Activated CD8-positive, alpha-beta memory T cell treated with anti-CD3 and anti-CD28 coated beads for 48 hours (primary cell): ENCODE results near the gene GIMAP4.
"Not testable (repeated sequence)": the region's sequence is repeated elsewhere in the genome, so short reads cannot be mapped to it uniquely, and the experiment has no call there.

Experiments
- DNase-seq, 3 experiments: peaks; one replicate each; pipeline ENCODE4 v3.0.0-alpha.2; 2020; ENCODE audit warnings: low read depth in 2 of 3, low spot score in 2 of 3

Gene GIMAP4

DNA sequence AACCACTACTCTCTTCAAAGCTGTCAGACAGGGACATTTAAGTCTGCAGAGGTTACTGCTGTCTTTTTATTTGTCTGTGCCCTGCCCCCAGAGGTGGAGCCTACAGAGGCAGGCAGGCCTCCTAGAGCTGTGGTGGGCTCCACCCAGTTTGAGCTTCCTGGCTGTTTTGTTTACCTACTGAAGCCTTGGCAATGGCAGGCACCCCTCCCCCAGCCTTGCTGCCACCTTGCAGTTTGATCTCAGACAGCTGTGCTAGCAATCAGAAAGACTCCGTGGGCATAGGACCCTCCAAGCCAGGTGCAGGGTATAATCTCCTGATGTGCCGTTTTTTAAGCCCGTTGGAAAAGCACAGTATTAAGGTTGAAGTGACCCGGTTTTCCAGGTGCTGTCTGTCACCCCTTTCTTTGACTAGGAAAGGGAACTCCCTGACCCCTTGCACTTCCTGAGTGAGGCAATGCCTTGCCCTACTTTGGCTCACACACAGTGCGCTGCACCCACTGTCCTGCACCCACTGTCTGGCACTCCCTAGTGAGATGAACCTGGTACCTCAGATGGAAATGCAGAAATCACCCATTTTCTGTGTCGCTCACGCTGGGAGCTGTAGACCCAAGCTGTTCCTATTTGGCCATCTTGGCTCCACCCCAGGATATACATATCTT lies 12.9 kb downstream of the GIMAP4 start:
- not testable (repeated sequence) for DNase-seq

GRCh38 chr7:150580638-150581394 lies 13.6 kb downstream of the GIMAP4 start:
- DNase-seq, result no peak

- no peak for DNase-seq
Observed at GRCh38 chr7:150585199-150585598, 18.0 kb downstream of the GIMAP4 start.

- DNase-seq, result no peak
Observed at GRCh38 chr7:150586068-150586784, 19.0 kb downstream of the GIMAP4 start.

DNA sequence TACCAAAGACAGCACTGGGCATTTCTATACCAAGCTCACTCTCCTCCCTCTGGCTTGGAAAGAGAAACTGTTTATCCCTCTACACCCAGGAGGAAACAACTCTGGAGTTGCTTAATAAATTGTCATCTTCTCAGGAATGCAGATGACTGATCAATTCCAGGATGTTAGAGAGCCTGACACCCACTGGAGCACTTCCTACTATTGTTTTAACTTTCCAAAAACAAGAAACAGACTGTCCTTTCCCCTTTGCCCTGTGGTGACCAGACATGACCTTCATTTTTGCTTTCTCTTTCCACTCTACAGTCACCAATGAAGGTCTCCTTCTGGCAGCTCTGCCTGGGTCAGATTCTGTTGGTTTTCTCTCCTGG lies 19.6 kb downstream of the GIMAP4 start:
- DNase-seq, result no peak

DNA sequence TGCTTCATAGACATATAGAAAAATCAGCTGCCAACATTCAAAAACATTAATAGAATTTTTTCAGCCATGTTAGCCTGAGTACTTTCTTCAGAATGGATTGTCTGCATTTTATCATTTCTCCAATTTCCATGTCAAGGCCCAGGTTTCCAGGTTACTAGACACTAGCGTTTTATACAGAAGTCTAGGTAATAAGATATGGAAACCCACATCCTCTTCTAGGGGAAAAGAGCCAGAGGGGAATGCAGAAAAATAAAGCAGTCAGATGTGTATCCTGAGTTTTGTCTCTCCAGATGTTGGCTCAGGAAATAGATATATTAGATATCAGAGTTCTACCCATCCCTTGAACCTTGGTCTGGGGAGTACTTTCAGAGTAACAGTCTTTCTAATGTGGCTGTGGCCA lies 20.4 kb downstream of the GIMAP4 start:
- no peak for DNase-seq

DNA sequence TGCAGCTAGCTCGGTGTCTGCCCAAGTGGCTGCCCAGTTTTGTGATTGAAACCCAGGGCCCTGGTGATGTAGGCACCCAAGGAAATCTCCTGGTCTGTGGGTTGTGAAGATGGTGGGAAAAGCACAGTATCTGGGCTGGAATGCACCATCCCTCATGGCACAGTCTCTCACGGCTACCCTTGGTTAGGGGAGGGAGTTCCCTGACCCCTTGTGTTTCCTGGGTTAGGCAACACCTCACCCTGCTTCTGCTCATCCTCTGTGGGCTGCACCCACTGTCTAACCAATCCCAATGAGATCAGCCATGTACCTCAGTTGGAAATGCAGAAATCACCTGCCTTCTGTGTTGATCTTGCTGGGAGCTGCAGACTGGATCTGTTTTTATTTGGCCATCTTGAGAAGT lies 27.6 kb downstream of the GIMAP4 start:
- no peak for DNase-seq

DNA sequence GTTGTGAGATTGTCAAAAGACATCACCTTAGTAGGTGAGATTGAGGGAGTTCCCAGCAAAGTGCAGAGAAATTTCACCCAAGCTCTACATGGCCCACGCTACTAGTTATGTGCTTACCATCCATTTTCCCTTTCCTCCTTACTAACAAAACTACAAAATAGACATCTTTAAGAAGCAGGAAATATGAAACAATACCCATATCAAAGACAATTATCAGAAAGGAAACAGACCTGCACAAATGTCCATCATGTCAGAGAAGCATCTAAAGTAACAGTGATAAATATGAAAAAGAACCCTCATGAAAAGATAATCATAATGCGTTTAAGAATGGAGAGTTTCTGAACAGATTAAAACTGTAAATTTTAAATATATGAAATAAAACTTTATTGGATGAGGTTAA lies 28.2 kb downstream of the GIMAP4 start:
- no peak for DNase-seq

DNA sequence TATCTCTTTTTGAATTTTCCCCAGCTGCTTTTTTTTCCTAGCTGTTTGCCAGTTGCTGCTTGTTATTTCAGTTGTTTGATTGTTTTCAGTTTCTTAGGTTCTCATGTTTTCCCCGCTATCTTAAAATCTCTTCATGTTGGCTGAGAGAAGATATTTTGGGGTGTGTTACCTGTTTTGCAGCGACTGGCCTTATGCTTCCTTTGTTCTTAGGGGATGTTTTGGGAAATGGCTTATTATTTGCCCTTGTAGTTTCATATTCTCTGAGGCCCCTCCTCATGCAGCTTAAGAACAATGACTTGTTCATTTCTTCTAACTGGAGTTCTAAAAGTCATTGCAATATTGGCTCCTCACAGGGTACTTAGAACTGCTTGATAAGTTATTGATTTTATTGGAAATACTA lies 36.4 kb downstream of the GIMAP4 start:
- DNase-seq, result not testable (repeated sequence)

DNA sequence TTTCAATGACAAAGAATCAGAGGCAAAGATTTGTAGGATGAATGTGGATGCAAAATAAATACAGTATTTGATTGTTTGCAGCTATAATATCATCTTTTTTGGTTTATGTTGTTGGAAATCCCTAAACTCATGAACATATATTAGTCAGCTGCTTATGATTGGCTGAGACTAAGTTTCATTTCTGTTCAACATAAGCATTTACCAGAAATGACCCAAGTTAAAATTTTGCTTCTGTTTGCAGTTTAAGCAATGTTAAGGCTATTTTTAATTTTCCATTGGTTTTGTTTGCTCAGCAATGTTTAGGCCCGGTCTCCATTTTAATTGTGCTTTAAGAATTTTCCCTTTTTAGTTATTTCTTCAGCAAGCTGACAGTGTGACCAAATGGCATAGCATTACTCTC lies 43.0 kb downstream of the GIMAP4 start:
- no peak for DNase-seq

GRCh38 chr7:150612925-150613324 lies 45.7 kb downstream of the GIMAP4 start:
- no peak for DNase-seq

DNA sequence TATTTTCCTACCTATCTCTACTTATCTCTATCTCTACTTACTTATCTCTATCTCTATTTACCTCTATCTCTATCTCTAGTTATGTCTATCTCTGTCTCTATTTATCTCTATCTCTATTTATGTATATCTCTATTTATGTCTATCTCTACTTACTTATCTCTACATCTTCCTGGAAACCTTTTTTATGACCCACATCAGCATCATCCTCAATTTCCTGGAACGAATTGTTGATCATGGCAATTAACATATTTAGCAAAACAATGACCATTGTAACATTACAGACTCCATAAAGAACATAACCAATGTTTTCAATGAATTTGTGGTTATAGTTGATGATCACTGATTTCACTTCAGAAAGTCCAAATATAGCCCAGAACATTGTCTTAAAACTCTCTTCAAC lies 46.7 kb downstream of the GIMAP4 start:
- DNase-seq, result no peak

DNA sequence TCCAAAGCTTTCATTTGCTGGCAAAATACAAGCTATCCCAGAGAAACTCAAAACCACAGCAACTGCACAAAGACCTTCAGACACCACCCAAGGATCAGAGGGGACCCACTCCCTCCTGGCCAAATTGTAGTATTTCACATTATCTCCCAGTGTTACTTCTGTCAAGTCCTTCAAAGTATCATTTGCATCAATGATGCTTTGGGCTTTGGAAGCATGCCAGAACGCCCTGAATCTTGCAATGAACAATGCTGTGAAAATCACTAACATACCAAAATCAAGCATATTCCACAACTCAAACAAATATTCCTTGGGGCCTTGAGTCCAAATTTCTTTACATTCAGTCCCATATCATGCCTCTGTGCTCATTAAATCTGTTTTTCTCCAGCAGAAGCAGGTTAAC lies 47.2 kb downstream of the GIMAP4 start:
- DNase-seq, result not testable (repeated sequence)

DNA sequence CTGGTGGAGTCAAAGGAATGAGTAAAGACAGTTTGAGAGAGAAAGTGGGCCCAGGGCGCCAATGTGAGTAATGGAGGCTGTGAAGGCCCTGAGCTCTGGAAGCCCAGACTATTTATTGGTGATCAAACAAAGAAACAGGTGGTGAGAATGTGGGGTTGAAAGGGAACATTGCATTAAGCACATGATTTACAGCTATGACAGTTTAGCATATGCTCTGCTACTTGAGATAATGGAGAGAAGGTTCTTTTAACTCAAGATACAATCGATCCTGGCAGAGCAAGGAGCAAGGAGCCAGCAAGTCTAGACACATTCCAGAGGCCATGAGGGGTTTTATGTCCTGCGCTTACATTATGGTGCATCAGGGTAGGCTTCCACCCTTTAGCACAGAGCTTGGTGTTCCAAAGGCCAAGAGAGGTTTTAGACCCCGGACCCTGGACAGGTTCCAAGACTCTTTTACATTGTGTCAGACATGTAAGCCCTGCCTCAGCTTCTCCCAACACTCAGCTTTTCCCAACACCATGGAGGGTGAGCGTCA lies 48.1 kb downstream of the GIMAP4 start:
- not testable (repeated sequence) for DNase-seq

DNA sequence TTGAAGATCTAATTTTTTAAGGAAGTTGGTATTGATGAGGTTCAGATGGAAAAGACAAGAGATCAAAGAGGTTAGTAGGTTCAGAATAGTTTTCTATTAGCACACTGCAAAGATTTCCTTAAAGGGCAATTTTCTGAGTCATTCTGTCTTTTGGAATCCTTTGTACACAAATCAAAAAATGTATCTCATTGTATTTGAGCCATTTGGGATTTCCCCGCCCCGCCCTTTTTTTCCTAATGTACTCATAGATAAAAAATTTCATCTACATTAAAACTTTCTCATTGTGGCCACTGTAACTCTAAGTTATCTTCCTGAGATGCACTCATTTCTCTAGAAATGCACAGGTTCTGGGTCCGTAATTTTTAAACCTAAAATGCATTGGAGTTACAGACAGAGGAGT lies 52.9 kb downstream of the GIMAP4 start:
- no peak for DNase-seq

- no peak for DNase-seq
Observed at GRCh38 chr7:150620617-150621371, 53.6 kb downstream of the GIMAP4 start.

- no peak for DNase-seq
Observed at GRCh38 chr7:150621376-150621775, 54.2 kb downstream of the GIMAP4 start.
